ENCODE results near the gene RPTOR.

RPTOR gene

GRCh38 chr17:80591788-80592187, 47.1 kb downstream of the RPTOR start:
- no peak for DNase-seq (ENCODE audit: low read depth)

GRCh38 chr17:80592243-80592642, 47.6 kb downstream of the RPTOR start:
- no peak for DNase-seq (ENCODE audit: low read depth)

GRCh38 chr17:80593181-80593580, 48.5 kb downstream of the RPTOR start:
- no peak for DNase-seq (ENCODE audit: low read depth)

- DNase-seq (ENCODE audit: low read depth) = no peak
Measured at GRCh38 chr17:80594431-80595269, 50.0 kb downstream of the RPTOR start.

GRCh38 chr17:80596760-80597608, 52.3 kb downstream of the RPTOR start:
- peak; percentile 14 for DNase-seq (ENCODE audit: low read depth)

GRCh38 chr17:80598813-80599545, 54.3 kb downstream of the RPTOR start:
- DNase-seq (ENCODE audit: low read depth) = no peak

- peak; percentile 17 for DNase-seq (ENCODE audit: low read depth)
Measured at GRCh38 chr17:80599546-80600305, 55.1 kb downstream of the RPTOR start.

GRCh38 chr17:80601146-80601545, 56.5 kb downstream of the RPTOR start:
- DNase-seq (ENCODE audit: low read depth) = no peak

GRCh38 chr17:80603396-80603795, 58.8 kb downstream of the RPTOR start:
- no peak for DNase-seq (ENCODE audit: low read depth)

- DNase-seq (ENCODE audit: low read depth) = no peak
Measured at GRCh38 chr17:80604009-80604669, 59.5 kb downstream of the RPTOR start.

- no peak for DNase-seq (ENCODE audit: low read depth)
Measured at GRCh38 chr17:80604670-80605010, 60.0 kb downstream of the RPTOR start.

- peak; percentile 8 for DNase-seq (ENCODE audit: low read depth)
Measured at GRCh38 chr17:80605326-80606066, 60.9 kb downstream of the RPTOR start.

GRCh38 chr17:80608326-80608725, 63.7 kb downstream of the RPTOR start:
- DNase-seq (ENCODE audit: low read depth) = no peak

- no peak for DNase-seq (ENCODE audit: low read depth)
Measured at GRCh38 chr17:80609757-80610156, 65.1 kb downstream of the RPTOR start.

GRCh38 chr17:80611816-80612215, 67.2 kb downstream of the RPTOR start:
- DNase-seq (ENCODE audit: low read depth) = no peak

GRCh38 chr17:80612997-80613731, 68.5 kb downstream of the RPTOR start:
- no peak for DNase-seq (ENCODE audit: low read depth)

- DNase-seq (ENCODE audit: low read depth) = no peak
Measured at GRCh38 chr17:80613732-80614071, 69.1 kb downstream of the RPTOR start.

GRCh38 chr17:80614332-80615047, 69.9 kb downstream of the RPTOR start:
- DNase-seq (ENCODE audit: low read depth) = no peak

- DNase-seq (ENCODE audit: low read depth) = no peak
Measured at GRCh38 chr17:80615376-80615775, 70.7 kb downstream of the RPTOR start.

Measured in iris pigment epithelial cell (primary cell).